HCT116 (cell line): ENCODE results near the gene LIMS2. TPM values are rescaled to one million over a fixed set of nuclear protein-coding genes. Genes with fewer than 3 reads are reported as not detected.

ENCODE experiments used
- ATAC-seq: fragments of 200-7000 bp; cut with Tn5 transposase; 2 replicates; pipeline ENCODE4 v1.9.1; 2020; ENCODE audit warnings: mild to moderate bottlenecking, moderate library complexity
- BruUV-seq: library from RNA; stranded (reverse); fragments of 400-500 nt; replicated peaks from 2 replicates; lab custom pipeline; 2021; lab: Mats Ljungman, UMichigan
- CTCF ChIA-PET: fragments of 300-600 bp; sonication (Branson Sonifier 250); formaldehyde crosslinking; loops from one replicate; lab custom pipeline; 2021; ENCODE audit warnings: antibody characterized with exemption; lab: Charles Lee
- POLR2A ChIA-PET: fragments of 300-600, 350-600 bp; sonication (Branson Sonifier 250); formaldehyde crosslinking; loops from one replicate; lab custom pipeline; 2021; ENCODE audit warnings: antibody characterized with exemption; lab: Charles Lee
- RAD21 ChIA-PET, 2 experiments: fragments of 300-600 bp; sonication (Branson Sonifier 250); formaldehyde crosslinking; loops; one replicate each; lab custom pipeline; 2023; ENCODE audit warnings: low total read pairs in 2 of 2; ENCODE audit not compliant: uncharacterized antibody in 2 of 2, unreplicated experiment in 2 of 2, low non-redundant PET in 1 of 2; lab: Charles Lee
- DNase-seq: peaks from one replicate; pipeline ENCODE4 v3.0.0-alpha.2; 2010; ENCODE audit warnings: low read depth, low spot score
- H2AFZ ChIP-seq: fragments of 200-600 bp; shearing (Covaris generic), sonication (generic); 2 replicates; pipeline ENCODE4 v1.6.1; 2017; ENCODE audit warnings: low read depth, mixed run types, mixed read lengths, antibody characterized with exemption, low read length; ENCODE audit not compliant: poor library complexity, severe bottlenecking
- H3K27ac ChIP-seq: 2 replicates; pipeline ENCODE4 v1.5.1; 2012; ENCODE audit warnings: low read depth, low read length
- H3K27me3 ChIP-seq: fragments of 200-600 bp; sonication (generic); 2 replicates; pipeline ENCODE4 v1.6.1; 2016; ENCODE audit warnings: mixed run types, low read length, mixed read lengths; ENCODE audit not compliant: insufficient read depth
- H3K36me3 ChIP-seq, 2 experiments: fragments of 200-500 bp in 1 of 2; fragments of 200-600 bp in 1 of 2; sonication (Bioruptor generic) in 1 of 2; sonication (generic) in 1 of 2; 2 replicates each; pipeline versions ENCODE4 v1.5.1 to v1.6.1; 2014 to 2016; ENCODE audit warnings: low read length in 2 of 2, inconsistent platforms in 1 of 2, mixed read lengths in 1 of 2, mixed run types in 1 of 2; ENCODE audit not compliant: insufficient read depth in 2 of 2, control insufficient read depth in 1 of 2
- H3K4me1 ChIP-seq, 2 experiments: fragments of 200-600 bp in 1 of 2; sonication (generic) in 1 of 2; 2 replicates each; pipeline versions ENCODE4 v1.5.1 to v1.6.1; 2012 to 2017; ENCODE audit warnings: low read length in 2 of 2, inconsistent platforms in 1 of 2, mild to moderate bottlenecking in 1 of 2, mixed read lengths in 1 of 2, mixed run types in 1 of 2, moderate library complexity in 1 of 2; ENCODE audit not compliant: insufficient read depth in 2 of 2, control insufficient read depth in 1 of 2
- H3K4me2 ChIP-seq: fragments of 200-600 bp; sonication (generic); 2 replicates; pipeline ENCODE4 v1.6.1; 2017; ENCODE audit warnings: mixed run types, low read length, mixed read lengths
- H3K4me3 ChIP-seq, 2 experiments: fragments of 200-600 bp in 1 of 2; sonication (generic) in 1 of 2; replicated peaks in 1 of 2; 2 replicates each; pipeline ENCODE4 v1.5.1; 2011 to 2016; ENCODE audit warnings: low read length in 2 of 2, control low read depth in 1 of 2, low read depth in 1 of 2, mild to moderate bottlenecking in 1 of 2, mixed read lengths in 1 of 2, mixed run types in 1 of 2
- H3K79me2 ChIP-seq: fragments of 200-600 bp; sonication (generic); 2 replicates; pipeline ENCODE4 v1.6.1; 2017; ENCODE audit warnings: mild to moderate bottlenecking, mixed run types, low read length, moderate library complexity, mixed read lengths; ENCODE audit not compliant: insufficient read depth
- H3K9ac ChIP-seq: fragments of 200-600 bp; sonication (generic); 2 replicates; pipeline ENCODE4 v1.6.1; 2016; ENCODE audit warnings: low read length, mixed read lengths
- H3K9me2 ChIP-seq: fragments of 200-600 bp; sonication (generic), shearing (Covaris generic); 2 replicates; pipeline ENCODE4 v1.6.1; 2017; ENCODE audit warnings: mixed run types, mild to moderate bottlenecking, moderate library complexity; ENCODE audit not compliant: insufficient read depth
- H3K9me3 ChIP-seq, 2 experiments: fragments of 200-500 bp in 1 of 2; fragments of 200-600 bp in 1 of 2; sonication (Bioruptor generic) in 1 of 2; sonication (generic) in 1 of 2; 2 replicates each; pipeline ENCODE4 v1.6.1; 2014 to 2017; ENCODE audit warnings: low read length in 2 of 2, mixed read lengths in 2 of 2, inconsistent platforms in 1 of 2, low read depth in 1 of 2, mild to moderate bottlenecking in 1 of 2, mixed run types in 1 of 2, moderate library complexity in 1 of 2; ENCODE audit not compliant: control insufficient read depth in 1 of 2, insufficient read depth in 1 of 2
- H4K20me1 ChIP-seq: fragments of 200-600 bp; sonication (generic), shearing (Covaris generic); 2 replicates; pipeline ENCODE4 v1.6.1; 2017; ENCODE audit warnings: mixed run types, mild to moderate bottlenecking, moderate library complexity; ENCODE audit not compliant: insufficient read depth
- EZH2 ChIP-seq: fragments of 200-600 bp; sonication (generic); IDR thresholded peaks from 2 replicates; pipeline ENCODE4 v1.6.1; 2017; ENCODE audit warnings: antibody characterized with exemption, mixed run types
- EZH2phosphoT487 ChIP-seq: fragments of 200-600 bp; IDR thresholded peaks from 2 replicates; pipeline ENCODE4 v1.6.1; 2018; ENCODE audit warnings: antibody characterized with exemption, borderline replicate concordance
- FOSL1 ChIP-seq: IDR thresholded peaks from 2 replicates; pipeline ENCODE4 v1.6.1; 2012; ENCODE audit warnings: low read depth
- POLR2AphosphoS5 ChIP-seq: IDR thresholded peaks from 2 replicates; pipeline ENCODE4 v1.6.1; 2011; ENCODE audit warnings: mild to moderate bottlenecking, low read depth, low read length, moderate library complexity
- SIN3A ChIP-seq: IDR thresholded peaks from 2 replicates; pipeline ENCODE4 v1.6.1; 2012; ENCODE audit warnings: low read depth
- SP1 ChIP-seq: IDR thresholded peaks from 2 replicates; pipeline ENCODE4 v1.6.1; 2012; ENCODE audit warnings: low read depth
- SRF ChIP-seq: IDR thresholded peaks from 2 replicates; pipeline ENCODE4 v1.6.1; 2012; ENCODE audit warnings: low read depth
- ZNF274 ChIP-seq: fragments of 200-500 bp; sonication (Bioruptor generic); IDR thresholded peaks from 2 replicates; pipeline ENCODE4 v1.6.1; 2014; ENCODE audit warnings: mild to moderate bottlenecking, low read depth, low read length, inconsistent platforms
- intact Hi-C: fragments of 100-400 bp; cut with micrococcal nuclease; formaldehyde crosslinking; loops from 2 replicates; pipeline ENCODE4 v1.10.0; 2022
- total RNA-seq: library from RNA; stranded (reverse); gene quantifications from one replicate; pipeline ENCODE4 v1.2.1, GENCODE V29; 2021; ENCODE audit not compliant: unreplicated experiment
- TF ChIP-seq, protein P1 (sequence below): IDR thresholded peaks from 2 replicates; pipeline ENCODE4 v1.6.1; 2012; ENCODE audit warnings: low read depth
- TF ChIP-seq, protein P2 (sequence below), 3 experiments: fragments of 200-600 bp in 1 of 3; sonication (generic) in 1 of 3; IDR thresholded peaks in 2 of 3; conservative IDR thresholded peaks in 1 of 3; 2 replicates each; pipeline ENCODE4 v1.5.1; 2012 to 2017; ENCODE audit warnings: low read depth in 2 of 3, low read length in 2 of 3, antibody characterized with exemption in 1 of 3, borderline replicate concordance in 1 of 3, control low read depth in 1 of 3, mild to moderate bottlenecking in 1 of 3, mixed read lengths in 1 of 3, mixed run types in 1 of 3, moderate library complexity in 1 of 3; ENCODE audit not compliant: insufficient read depth in 1 of 3
- TF ChIP-seq, protein P3 (sequence below): IDR thresholded peaks from 2 replicates; pipeline ENCODE4 v1.6.1; 2012

LIMS2 gene
- total RNA-seq, 1 experiment from 2014 or later = 3.7 TPM

DNA sequence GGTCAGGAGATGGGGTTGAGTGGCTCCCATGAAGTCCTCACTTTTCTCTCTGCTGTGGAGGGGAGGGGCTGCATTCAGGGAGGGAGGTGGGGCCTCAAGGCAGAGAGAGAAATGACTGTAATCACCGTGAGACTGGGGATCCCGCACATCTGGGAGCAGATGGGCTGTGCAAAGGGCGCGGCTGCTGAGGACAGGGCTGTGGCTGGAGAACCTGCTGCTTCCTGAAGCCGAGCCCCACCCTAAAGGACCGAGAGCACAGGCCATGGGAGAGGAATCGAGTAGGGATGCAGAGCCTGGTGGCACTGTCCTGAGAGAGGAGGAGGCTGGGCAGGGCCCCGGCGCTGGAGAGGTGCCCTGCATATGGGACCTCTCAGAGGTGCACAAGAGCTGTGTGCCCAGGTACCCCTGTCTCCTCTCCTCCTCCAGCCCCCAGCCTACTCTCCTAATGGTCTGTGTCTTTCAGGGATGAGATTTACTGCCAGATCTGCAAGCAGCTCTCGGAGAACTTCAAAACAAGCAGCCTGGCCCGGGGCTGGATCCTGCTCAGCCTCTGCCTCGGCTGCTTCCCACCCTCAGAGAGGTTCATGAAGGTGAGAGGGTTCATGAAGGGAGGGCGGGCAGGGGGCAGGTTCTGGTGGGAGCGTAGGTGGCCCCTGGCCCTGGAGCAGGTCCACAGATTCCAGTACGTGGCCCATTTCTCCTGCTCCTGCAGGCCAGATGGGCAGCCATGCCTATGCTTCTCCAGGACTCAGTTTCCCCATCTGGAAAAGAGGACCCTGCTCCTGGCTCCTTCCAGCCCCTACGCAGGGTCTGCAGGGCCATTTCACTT is 55.2 kb downstream of the LIMS2 start:
- Histone ChIP-seq H3K9me2 (no peaks in the 10 kb centered on the region), H3K9ac (no peak overlapping the region), H3K9me3 (no peaks in the 10 kb centered on the region), H3K4me3 (no peak overlapping the region), H3K79me2 (no peaks in the 10 kb centered on the region), H3K4me2 (no peak overlapping the region), H3K36me3 (no peaks in the 10 kb centered on the region), H3K27me3 (no peaks in the 10 kb centered on the region), H4K20me1 (no peaks in the 10 kb centered on the region), H2AFZ (no peak overlapping the region), H3K4me1 (peaks cover 0 to 20% of the 10 kb centered on the region in 2 experiments; a peak in 2 of 4 replicates), H3K27ac (no peak overlapping the region)
- POLR2A ChIA-PET = no interaction called here
- intact Hi-C loops = no loop called here
- DNase-seq = no peak
- CTCF ChIA-PET = no interaction called here
- BruUV-seq = no TSS peak
- RAD21 ChIA-PET = no interaction called here
- no peak for ATAC-seq
- TF ChIP-seq SRF = no peak
- TF ChIP-seq, protein P1, sequence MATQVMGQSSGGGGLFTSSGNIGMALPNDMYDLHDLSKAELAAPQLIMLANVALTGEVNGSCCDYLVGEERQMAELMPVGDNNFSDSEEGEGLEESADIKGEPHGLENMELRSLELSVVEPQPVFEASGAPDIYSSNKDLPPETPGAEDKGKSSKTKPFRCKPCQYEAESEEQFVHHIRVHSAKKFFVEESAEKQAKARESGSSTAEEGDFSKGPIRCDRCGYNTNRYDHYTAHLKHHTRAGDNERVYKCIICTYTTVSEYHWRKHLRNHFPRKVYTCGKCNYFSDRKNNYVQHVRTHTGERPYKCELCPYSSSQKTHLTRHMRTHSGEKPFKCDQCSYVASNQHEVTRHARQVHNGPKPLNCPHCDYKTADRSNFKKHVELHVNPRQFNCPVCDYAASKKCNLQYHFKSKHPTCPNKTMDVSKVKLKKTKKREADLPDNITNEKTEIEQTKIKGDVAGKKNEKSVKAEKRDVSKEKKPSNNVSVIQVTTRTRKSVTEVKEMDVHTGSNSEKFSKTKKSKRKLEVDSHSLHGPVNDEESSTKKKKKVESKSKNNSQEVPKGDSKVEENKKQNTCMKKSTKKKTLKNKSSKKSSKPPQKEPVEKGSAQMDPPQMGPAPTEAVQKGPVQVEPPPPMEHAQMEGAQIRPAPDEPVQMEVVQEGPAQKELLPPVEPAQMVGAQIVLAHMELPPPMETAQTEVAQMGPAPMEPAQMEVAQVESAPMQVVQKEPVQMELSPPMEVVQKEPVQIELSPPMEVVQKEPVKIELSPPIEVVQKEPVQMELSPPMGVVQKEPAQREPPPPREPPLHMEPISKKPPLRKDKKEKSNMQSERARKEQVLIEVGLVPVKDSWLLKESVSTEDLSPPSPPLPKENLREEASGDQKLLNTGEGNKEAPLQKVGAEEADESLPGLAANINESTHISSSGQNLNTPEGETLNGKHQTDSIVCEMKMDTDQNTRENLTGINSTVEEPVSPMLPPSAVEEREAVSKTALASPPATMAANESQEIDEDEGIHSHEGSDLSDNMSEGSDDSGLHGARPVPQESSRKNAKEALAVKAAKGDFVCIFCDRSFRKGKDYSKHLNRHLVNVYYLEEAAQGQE = no peak
- TF ChIP-seq ZNF274 = no peak

DNA sequence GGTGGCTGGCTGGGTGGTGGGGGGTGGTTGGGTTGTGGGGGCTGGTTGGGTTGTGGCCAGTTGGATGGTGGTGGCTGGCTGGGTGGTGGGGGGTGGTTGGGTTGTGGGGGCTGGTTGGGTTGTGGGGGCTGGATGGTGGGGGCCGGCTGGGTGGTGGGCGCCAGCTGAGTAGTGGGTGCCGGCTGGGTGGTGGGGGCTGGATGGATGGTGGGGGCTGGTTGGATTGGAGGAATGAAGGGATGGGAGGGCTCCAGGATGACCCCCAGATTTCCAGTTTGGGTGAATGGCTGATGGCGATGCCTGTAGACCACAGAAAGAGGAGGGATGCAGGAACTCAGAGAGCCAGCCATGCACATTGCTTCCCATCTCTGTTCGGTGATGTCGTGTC is 56.1 kb downstream of the LIMS2 start:
- Histone ChIP-seq H3K9ac (no peak overlapping the region), H3K9me3 (no peaks in the 10 kb centered on the region), H3K79me2 (no peaks in the 10 kb centered on the region), H3K9me2 (no peaks in the 10 kb centered on the region), H4K20me1 (no peaks in the 10 kb centered on the region), H3K4me3 (no peak overlapping the region), H2AFZ (no peak overlapping the region), H3K4me1 (peaks cover 0 to 16% of the 10 kb centered on the region in 2 experiments; a peak in 2 of 4 replicates), H3K4me2 (no peak overlapping the region), H3K27me3 (no peaks in the 10 kb centered on the region), H3K27ac (no peak overlapping the region), H3K36me3 (no peaks in the 10 kb centered on the region)
- BruUV-seq = no TSS peak
- RAD21 ChIA-PET = no interaction called here
- CTCF ChIA-PET = interaction anchor here (0.7 kb wide), 1 partner anchor 31 kb away, joined by 3 read pairs; no protein-coding TSS in a partner anchor
- DNase-seq (no peak), ATAC-seq (no peak)
- intact Hi-C loops = no loop called here
- POLR2A ChIA-PET = no interaction called here
- TF ChIP-seq EZH2phosphoT487 (no peak), EZH2 (no peak), SRF (no peak), POLR2AphosphoS5 (no peak), SIN3A (no peak), FOSL1 (no peak), SP1 (no peak)
- TF ChIP-seq, protein P2, sequence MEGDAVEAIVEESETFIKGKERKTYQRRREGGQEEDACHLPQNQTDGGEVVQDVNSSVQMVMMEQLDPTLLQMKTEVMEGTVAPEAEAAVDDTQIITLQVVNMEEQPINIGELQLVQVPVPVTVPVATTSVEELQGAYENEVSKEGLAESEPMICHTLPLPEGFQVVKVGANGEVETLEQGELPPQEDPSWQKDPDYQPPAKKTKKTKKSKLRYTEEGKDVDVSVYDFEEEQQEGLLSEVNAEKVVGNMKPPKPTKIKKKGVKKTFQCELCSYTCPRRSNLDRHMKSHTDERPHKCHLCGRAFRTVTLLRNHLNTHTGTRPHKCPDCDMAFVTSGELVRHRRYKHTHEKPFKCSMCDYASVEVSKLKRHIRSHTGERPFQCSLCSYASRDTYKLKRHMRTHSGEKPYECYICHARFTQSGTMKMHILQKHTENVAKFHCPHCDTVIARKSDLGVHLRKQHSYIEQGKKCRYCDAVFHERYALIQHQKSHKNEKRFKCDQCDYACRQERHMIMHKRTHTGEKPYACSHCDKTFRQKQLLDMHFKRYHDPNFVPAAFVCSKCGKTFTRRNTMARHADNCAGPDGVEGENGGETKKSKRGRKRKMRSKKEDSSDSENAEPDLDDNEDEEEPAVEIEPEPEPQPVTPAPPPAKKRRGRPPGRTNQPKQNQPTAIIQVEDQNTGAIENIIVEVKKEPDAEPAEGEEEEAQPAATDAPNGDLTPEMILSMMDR (IDR thresholded peaks at IDR 0.05 in 2 of 3, conservative IDR thresholded peaks at IDR 0.05 in 1 of 3; ENCODE audit: borderline replicate concordance in 1 of 3, insufficient read depth in 1 of 3, low read depth in 2 of 3, low read length in 2 of 3) = no peak
- TF ChIP-seq, protein P3, sequence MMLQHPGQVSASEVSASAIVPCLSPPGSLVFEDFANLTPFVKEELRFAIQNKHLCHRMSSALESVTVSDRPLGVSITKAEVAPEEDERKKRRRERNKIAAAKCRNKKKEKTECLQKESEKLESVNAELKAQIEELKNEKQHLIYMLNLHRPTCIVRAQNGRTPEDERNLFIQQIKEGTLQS = no peak
